OCI-LY7 (cell line): ENCODE measurements around the gene TRPM8.

Source experiments
- EZH2phosphoT487 ChIP-seq: fragments of 200-600 bp; sonication (generic); IDR thresholded peaks from 2 replicates; pipeline ENCODE4 v1.6.1; 2018; ENCODE audit warnings: low read depth, borderline replicate concordance, mild to moderate bottlenecking, mixed run types, antibody characterized with exemption, low read length, moderate library complexity, mixed read lengths
- TF ChIP-seq, protein P1 (sequence below): fragments of 200-600 bp; sonication (generic); conservative IDR thresholded peaks from 2 replicates; pipeline ENCODE4 v1.5.1; 2014; ENCODE audit warnings: mild to moderate bottlenecking, antibody characterized with exemption, low read length, moderate library complexity, mixed read lengths

GRCh38 chr2:234061624-234062257 lies 144.6 kb downstream of the TRPM8 start:
- TF ChIP-seq, protein P1, sequence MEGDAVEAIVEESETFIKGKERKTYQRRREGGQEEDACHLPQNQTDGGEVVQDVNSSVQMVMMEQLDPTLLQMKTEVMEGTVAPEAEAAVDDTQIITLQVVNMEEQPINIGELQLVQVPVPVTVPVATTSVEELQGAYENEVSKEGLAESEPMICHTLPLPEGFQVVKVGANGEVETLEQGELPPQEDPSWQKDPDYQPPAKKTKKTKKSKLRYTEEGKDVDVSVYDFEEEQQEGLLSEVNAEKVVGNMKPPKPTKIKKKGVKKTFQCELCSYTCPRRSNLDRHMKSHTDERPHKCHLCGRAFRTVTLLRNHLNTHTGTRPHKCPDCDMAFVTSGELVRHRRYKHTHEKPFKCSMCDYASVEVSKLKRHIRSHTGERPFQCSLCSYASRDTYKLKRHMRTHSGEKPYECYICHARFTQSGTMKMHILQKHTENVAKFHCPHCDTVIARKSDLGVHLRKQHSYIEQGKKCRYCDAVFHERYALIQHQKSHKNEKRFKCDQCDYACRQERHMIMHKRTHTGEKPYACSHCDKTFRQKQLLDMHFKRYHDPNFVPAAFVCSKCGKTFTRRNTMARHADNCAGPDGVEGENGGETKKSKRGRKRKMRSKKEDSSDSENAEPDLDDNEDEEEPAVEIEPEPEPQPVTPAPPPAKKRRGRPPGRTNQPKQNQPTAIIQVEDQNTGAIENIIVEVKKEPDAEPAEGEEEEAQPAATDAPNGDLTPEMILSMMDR = no peak
- TF ChIP-seq EZH2phosphoT487 = no peak
